SK-N-MC (cell line): ENCODE data around the gene HHAT.

ENCODE experiments used
- EZH2 ChIP-seq: fragments of 200-600 bp; sonication (generic); IDR thresholded peaks from one replicate; pipeline ENCODE4 v1.6.1; 2017; ENCODE audit warnings: antibody characterized with exemption
- FOXP2 ChIP-seq: optimal IDR thresholded peaks from 2 replicates; pipeline ENCODE3; 2011; ENCODE audit warnings: mild to moderate bottlenecking, moderate library complexity; ENCODE audit not compliant: insufficient read depth; ENCODE audit errors: extremely low read length, control extremely low read depth
- POLR2AphosphoS5 ChIP-seq: IDR thresholded peaks from 2 replicates; pipeline ENCODE4 v1.6.1; 2012; ENCODE audit warnings: mild to moderate bottlenecking, low read depth, low read length, borderline replicate concordance

- TF ChIP-seq EZH2 (no peak), POLR2AphosphoS5 (no peak), FOXP2 (no peak)
Measured at GRCh38 chr1:210499956-210500355, 171.3 kb downstream of the HHAT start.
